ENCODE data around the gene NF1. TPM values are rescaled to one million over a fixed set of nuclear protein-coding genes. Genes with fewer than 3 reads are reported as not detected.
"Not testable (repeated sequence)": the region's sequence is repeated elsewhere in the genome, so short reads cannot be mapped to it uniquely, and the experiment has no call there.

NF1 gene
- total and polyA plus RNA-seq, 9 donors: 13.8 to 30.4 (median 22.8) TPM

DNA sequence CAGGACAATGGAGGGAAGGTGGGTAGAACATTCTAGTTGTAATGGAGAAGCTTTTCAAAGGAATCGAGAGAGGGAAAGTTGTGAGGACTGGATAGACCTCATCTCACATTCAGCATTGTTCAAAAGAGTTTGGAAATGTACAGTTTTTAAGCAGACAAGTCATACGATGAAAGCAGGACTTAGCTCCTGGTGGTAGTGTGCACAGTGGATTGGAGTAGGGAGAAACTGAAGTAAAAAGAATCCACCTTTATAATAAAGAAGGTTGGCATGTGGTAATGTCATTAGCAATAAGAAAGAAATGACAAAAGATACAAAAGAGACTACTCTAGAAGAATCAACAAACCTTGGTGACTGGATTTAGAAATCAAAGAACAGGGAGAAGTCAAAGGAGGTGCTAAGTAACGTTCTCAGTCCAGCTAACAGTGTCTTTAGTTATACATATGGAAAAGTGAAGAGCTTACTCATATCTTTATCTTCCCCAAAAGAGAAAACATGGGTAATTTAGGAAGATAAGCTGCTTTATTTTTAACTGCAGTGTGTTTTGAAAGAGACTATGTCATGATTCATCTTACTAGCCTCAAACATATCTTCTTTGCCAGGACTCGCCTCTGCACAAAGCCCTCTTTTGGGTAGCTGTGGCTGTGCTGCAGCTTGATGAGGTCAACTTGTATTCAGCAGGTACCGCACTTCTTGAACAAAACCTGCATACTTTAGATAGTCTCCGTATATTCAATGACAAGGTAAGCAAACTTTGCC, 245.3 kb downstream of the NF1 start:
- Histone ChIP-seq H3K27ac (ENCODE audit: low read length) (no peak overlapping the region), H3K9me3 (replicated peaks; ENCODE audit: control insufficient read depth, low read depth, low read length) (no peaks in the 10 kb centered on the region), H3K4me3 (ENCODE audit: low read length) (no peak overlapping the region), H3K27me3 (ENCODE audit: control insufficient read depth, insufficient read depth, low read length) (no peaks in the 10 kb centered on the region), H3K4me1 (ENCODE audit: control insufficient read depth, insufficient read depth, low read length) (no peaks in the 10 kb centered on the region), H3K36me3 (ENCODE audit: control insufficient read depth, insufficient read depth, low read length) (peaks cover 20% of the 10 kb centered on the region)
- no peak for DNase-seq
- no CpG with 5 or more reads among the region's 6 CpGs for WGBS (ENCODE audit: insufficient coverage)

DNA sequence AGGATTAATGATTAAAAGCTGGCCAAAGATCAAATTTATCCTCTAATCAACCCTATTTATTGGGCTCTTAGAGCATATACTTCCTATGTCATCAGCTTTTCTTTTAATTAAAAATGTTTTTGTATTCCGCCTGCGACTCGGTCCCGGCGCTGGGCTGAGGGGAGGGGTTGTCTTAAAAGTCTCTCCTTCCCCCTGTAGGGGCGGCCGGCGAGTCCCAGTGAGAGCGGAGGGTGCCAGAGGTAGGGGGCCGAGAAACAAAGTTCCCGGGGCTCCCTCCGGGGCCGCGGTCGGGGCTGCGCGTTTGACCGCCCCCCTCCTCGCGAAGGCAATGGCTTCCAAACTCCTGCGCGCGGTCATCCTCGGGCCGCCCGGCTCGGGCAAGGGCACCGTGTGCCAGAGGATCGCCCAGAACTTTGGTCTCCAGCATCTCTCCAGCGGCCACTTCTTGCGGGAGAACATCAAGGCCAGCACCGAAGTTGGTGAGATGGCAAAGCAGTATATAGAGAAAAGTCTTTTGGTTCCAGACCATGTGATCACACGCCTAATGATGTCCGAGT, 250.5 kb downstream of the NF1 start:
- no CpG with 5 or more reads among the region's 34 CpGs for WGBS (ENCODE audit: insufficient coverage)
- peaks cover 12% of the 10 kb centered on the region for H3K36me3 ChIP-seq (ENCODE audit: control insufficient read depth, insufficient read depth, low read length)
- DNase-seq; H3K4me3 ChIP-seq (ENCODE audit: low read length); H3K9me3 ChIP-seq (replicated peaks; ENCODE audit: control insufficient read depth, low read depth, low read length); H3K27ac ChIP-seq (ENCODE audit: low read length); H3K27me3 ChIP-seq (ENCODE audit: control insufficient read depth, insufficient read depth, low read length); H3K4me1 ChIP-seq (ENCODE audit: control insufficient read depth, insufficient read depth, low read length): not testable (repeated sequence)

DNA sequence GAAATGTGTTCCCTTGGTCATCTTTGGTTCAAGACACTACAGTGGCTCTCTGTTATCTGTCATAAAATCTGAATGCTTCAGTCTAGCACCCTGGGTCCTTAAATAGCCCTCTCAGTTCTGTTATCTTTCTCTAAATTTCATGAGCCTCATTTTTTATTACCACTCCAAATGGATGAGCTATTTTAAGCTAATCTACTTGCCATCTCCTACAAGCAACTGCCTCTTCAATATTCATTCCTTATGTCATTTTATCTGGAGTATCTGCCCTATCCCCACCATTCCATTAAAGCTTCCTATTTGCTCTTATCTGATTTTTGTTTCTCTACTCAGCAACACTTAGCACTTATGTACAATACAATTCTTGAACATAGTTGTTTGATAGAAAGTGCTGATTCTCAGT, 254.7 kb downstream of the NF1 start:
- H3K27ac ChIP-seq (ENCODE audit: low read length): no peak overlapping the region

DNA sequence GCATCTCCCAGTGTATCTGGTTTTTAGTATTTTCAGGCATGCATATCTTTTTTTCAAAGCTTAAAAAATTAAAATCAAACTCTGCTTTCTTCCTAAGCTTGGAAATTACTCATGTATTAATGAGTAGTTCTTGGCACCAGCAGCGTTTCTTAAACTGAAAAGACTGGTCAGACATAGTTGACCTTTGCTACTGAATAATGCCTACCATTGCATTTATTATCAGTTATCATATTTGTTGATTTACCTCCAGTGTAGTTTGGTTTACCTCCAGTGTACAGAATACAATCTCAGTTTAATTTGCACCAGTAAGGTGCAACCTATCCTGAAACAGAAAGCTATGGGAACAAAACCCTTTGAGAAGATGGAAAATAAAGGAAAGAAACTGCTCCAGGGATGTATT, 261.2 kb downstream of the NF1 start:
- Histone ChIP-seq H3K4me3 (ENCODE audit: low read length) (no peak overlapping the region), H3K36me3 (ENCODE audit: control insufficient read depth, insufficient read depth, low read length) (peaks cover 9% of the 10 kb centered on the region), H3K27ac (ENCODE audit: low read length) (no peak overlapping the region), H3K9me3 (replicated peaks; ENCODE audit: control insufficient read depth, low read depth, low read length) (no peaks in the 10 kb centered on the region), H3K4me1 (ENCODE audit: control insufficient read depth, insufficient read depth, low read length) (no peaks in the 10 kb centered on the region), H3K27me3 (ENCODE audit: control insufficient read depth, insufficient read depth, low read length) (no peaks in the 10 kb centered on the region)
- DNase-seq: no peak
- WGBS (ENCODE audit: insufficient coverage): no CpG with 5 or more reads among the region's 1 CpG

More for the DNA sequence above, 254.7 kb downstream of the NF1 start:
- Histone ChIP-seq H3K4me1 (ENCODE audit: control insufficient read depth, insufficient read depth, low read length) (no peaks in the 10 kb centered on the region), H3K4me3 (ENCODE audit: low read length) (no peak overlapping the region), H3K9me3 (replicated peaks; ENCODE audit: control insufficient read depth, low read depth, low read length) (no peaks in the 10 kb centered on the region), H3K36me3 (ENCODE audit: control insufficient read depth, insufficient read depth, low read length) (peaks cover 6% of the 10 kb centered on the region), H3K27me3 (ENCODE audit: control insufficient read depth, insufficient read depth, low read length) (no peaks in the 10 kb centered on the region)
- no peak for DNase-seq

DNA sequence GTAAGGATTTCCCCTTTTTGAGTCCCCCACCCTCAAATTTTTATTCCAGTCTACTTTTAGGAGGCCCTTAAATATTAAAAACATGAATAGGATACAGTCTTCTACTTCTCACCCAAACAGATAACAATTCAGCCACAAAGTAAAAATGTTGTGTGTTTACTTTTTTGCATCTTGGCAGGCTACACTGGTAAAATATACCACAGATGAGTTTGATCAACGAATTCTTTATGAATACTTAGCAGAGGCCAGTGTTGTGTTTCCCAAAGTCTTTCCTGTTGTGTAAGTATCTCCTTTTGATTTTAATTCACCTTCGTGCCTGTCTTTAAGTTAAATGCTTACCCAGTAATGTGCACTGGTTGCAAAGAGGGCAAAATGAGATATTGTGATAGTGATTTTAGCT, 262.3 kb downstream of the NF1 start:
- no peak overlapping the region for H3K4me3 ChIP-seq (ENCODE audit: low read length)
- H3K9me3 ChIP-seq (replicated peaks; ENCODE audit: control insufficient read depth, low read depth, low read length): no peaks in the 10 kb centered on the region
- no CpG with 5 or more reads among the region's 2 CpGs for WGBS (ENCODE audit: insufficient coverage)
- H3K27ac ChIP-seq (ENCODE audit: low read length): no peak overlapping the region
- no peak for DNase-seq
- H3K4me1 ChIP-seq (ENCODE audit: control insufficient read depth, insufficient read depth, low read length): no peaks in the 10 kb centered on the region
- no peaks in the 10 kb centered on the region for H3K27me3 ChIP-seq (ENCODE audit: control insufficient read depth, insufficient read depth, low read length)
- peaks cover 11% of the 10 kb centered on the region for H3K36me3 ChIP-seq (ENCODE audit: control insufficient read depth, insufficient read depth, low read length)

DNA sequence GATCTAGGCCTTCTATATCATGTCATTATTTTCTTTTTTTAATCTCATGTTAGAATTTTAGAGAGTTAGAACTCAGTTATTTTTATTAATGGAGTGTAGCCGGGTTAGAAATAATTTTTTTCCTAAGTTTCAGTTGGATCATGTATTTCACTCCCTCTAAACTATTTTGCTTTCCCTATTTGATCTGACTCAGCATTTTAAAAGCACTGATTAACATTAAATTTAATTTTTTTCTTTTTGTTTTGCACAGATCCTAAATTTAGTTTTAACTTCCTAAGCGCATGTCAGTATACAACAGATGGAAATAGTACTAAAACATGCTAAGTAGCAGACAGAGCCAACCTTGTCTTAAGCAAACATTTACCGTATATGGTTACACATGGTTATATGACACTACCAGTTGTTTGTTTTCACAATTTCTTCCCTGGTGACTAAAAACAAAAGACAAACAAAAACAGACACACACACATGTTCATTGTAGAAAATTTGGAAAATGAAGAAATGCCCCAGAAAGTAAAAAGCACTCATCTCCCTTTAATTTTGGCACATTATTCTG, 263.1 kb downstream of the NF1 start:
- no peak for DNase-seq
- no peaks in the 10 kb centered on the region for H3K4me1 ChIP-seq (ENCODE audit: control insufficient read depth, insufficient read depth, low read length)
- WGBS (ENCODE audit: insufficient coverage): no CpG with 5 or more reads among the region's 3 CpGs
- no peaks in the 10 kb centered on the region for H3K27me3 ChIP-seq (ENCODE audit: control insufficient read depth, insufficient read depth, low read length)
- H3K9me3 ChIP-seq (replicated peaks; ENCODE audit: control insufficient read depth, low read depth, low read length): no peaks in the 10 kb centered on the region
- H3K36me3 ChIP-seq (ENCODE audit: control insufficient read depth, insufficient read depth, low read length): peaks cover 12% of the 10 kb centered on the region
- no peak overlapping the region for H3K27ac ChIP-seq (ENCODE audit: low read length)
- no peak overlapping the region for H3K4me3 ChIP-seq (ENCODE audit: low read length)

DNA sequence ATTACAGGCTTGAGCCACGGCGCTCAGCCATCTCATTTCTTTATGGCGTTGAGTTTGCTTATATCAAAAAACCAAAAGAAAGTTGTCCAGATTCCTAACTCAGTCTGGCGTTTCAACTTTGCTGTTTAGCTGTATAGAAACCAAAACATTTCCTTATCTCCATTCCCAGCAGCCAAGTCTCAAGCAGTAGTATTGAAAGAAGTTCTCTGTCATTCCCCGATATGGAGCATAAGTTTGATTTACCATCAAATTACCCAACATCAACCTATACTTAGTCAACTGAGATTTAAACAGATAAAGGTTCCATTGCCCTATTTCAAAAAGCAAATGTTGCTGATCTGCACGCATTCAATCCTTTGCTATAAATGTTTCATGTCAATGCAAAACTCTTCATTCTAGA, 269.2 kb downstream of the NF1 start:
- H3K27ac ChIP-seq (ENCODE audit: low read length): no peak overlapping the region
- no peak overlapping the region for H3K4me3 ChIP-seq (ENCODE audit: low read length)
- H3K36me3 ChIP-seq (ENCODE audit: control insufficient read depth, insufficient read depth, low read length): peaks cover 12% of the 10 kb centered on the region
- H3K9me3 ChIP-seq (replicated peaks; ENCODE audit: control insufficient read depth, low read depth, low read length): no peaks in the 10 kb centered on the region
- no peaks in the 10 kb centered on the region for H3K4me1 ChIP-seq (ENCODE audit: control insufficient read depth, insufficient read depth, low read length)
- DNase-seq: no peak
- no peaks in the 10 kb centered on the region for H3K27me3 ChIP-seq (ENCODE audit: control insufficient read depth, insufficient read depth, low read length)
- WGBS (ENCODE audit: insufficient coverage): 98% methylated on average over 5 of the region's 6 CpGs

DNA sequence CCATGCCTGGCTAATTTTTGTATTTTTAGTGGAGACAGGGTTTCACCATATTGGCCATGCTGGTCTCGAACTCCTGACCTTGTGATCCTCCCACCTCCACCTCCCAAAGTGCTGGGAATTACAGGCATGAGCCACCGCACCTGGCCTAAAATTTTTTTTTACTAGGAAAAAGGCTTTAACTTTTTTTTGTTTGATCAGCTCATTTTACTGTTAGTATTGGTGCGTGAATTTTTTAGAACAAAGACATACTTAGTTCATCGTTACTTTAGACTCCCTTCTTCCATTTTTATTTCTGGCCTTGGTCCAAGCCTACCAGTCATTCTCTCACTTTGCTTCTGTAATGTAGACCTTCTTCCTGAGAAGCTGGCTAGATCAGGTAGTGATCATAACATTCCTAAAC, 271.3 kb downstream of the NF1 start:
- Histone ChIP-seq H3K4me1 (ENCODE audit: control insufficient read depth, insufficient read depth, low read length) (peaks cover 2% of the 10 kb centered on the region), H3K4me3 (ENCODE audit: low read length) (no peak overlapping the region), H3K36me3 (ENCODE audit: control insufficient read depth, insufficient read depth, low read length) (peaks cover 9% of the 10 kb centered on the region), H3K27ac (ENCODE audit: low read length) (no peak overlapping the region), H3K9me3 (replicated peaks; ENCODE audit: control insufficient read depth, low read depth, low read length) (no peaks in the 10 kb centered on the region), H3K27me3 (ENCODE audit: control insufficient read depth, insufficient read depth, low read length) (no peaks in the 10 kb centered on the region)
- no peak for DNase-seq
- WGBS (ENCODE audit: insufficient coverage): 100% methylated on average over 1 of the region's 4 CpGs

DNA sequence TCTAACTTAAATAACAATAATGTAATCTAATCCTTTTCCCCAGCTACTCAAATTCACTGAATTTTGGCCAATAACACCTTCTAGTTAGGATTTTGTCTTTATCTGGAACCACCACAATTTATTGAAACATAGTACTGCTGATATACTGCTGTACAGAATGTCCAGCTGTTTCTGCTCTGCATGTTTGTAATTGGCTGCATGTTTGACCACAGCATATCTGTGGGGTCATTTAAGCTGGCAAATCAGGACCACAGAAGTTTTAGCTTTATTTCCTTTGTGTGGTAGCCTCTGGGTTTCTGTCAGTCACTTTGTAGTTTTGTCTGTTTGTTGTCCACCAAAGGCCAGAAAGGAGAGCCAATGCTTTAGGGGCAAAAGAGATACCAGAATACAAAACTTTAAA, 274.5 kb downstream of the NF1 start:
- peaks cover 10% of the 10 kb centered on the region for H3K36me3 ChIP-seq (ENCODE audit: control insufficient read depth, insufficient read depth, low read length)
- H3K27ac ChIP-seq (ENCODE audit: low read length): no peak overlapping the region
- no peaks in the 10 kb centered on the region for H3K27me3 ChIP-seq (ENCODE audit: control insufficient read depth, insufficient read depth, low read length)

DNA sequence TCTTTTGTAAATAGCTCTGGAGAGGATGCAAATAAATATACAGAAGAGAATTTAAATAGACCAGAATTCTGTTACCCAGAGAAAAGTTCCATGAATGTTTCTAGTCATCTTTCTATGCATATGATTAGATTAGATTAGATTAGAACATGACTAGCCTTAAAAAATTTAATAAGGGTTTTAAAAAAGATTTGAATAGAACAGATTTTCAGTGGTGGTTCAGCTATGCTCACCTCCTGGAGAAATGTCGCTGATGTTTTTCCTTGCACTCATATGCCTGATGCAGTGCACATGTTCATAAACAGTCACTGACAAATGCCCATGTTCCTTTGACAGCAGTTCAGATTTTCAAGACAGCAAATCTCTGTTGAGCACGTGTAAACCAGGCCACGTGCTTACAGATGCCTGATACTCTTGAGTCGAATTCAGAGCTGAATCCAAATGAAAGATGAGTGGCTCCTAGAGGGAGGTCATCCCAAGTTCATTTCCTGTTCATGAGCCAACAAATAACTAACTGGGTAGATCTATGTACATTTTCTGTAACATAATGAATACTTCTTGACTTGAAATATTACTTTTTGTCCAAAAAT, 276.8 kb downstream of the NF1 start:
- Histone ChIP-seq H3K27me3 (ENCODE audit: control insufficient read depth, insufficient read depth, low read length) (no peaks in the 10 kb centered on the region), H3K27ac (ENCODE audit: low read length) (no peak overlapping the region), H3K4me3 (ENCODE audit: low read length) (no peak overlapping the region), H3K4me1 (ENCODE audit: control insufficient read depth, insufficient read depth, low read length) (peaks cover 4% of the 10 kb centered on the region), H3K36me3 (ENCODE audit: control insufficient read depth, insufficient read depth, low read length) (peaks cover 10% of the 10 kb centered on the region), H3K9me3 (replicated peaks; ENCODE audit: control insufficient read depth, low read depth, low read length) (no peaks in the 10 kb centered on the region)
- no CpG with 5 or more reads among the region's 4 CpGs for WGBS (ENCODE audit: insufficient coverage)
- peak; percentile 77 for DNase-seq

More for the DNA sequence above, 274.5 kb downstream of the NF1 start:
- Histone ChIP-seq H3K4me1 (ENCODE audit: control insufficient read depth, insufficient read depth, low read length) (peaks cover 4% of the 10 kb centered on the region), H3K4me3 (ENCODE audit: low read length) (no peak overlapping the region), H3K9me3 (replicated peaks; ENCODE audit: control insufficient read depth, low read depth, low read length) (no peaks in the 10 kb centered on the region)
- no peak for DNase-seq
